GM19452 (cell line): ENCODE results near the gene ZNF780B.
"Not testable (repeated sequence)": the region's sequence is repeated elsewhere in the genome, so short reads cannot be mapped to it uniquely, and the experiment has no call there.

Experiments
- ATAC-seq: cut with Tn5 transposase; IDR thresholded peaks from one replicate; pipeline ENCODE4 v1.9.1; 2021; ENCODE audit not compliant: unreplicated experiment

Gene ZNF780B

DNA sequence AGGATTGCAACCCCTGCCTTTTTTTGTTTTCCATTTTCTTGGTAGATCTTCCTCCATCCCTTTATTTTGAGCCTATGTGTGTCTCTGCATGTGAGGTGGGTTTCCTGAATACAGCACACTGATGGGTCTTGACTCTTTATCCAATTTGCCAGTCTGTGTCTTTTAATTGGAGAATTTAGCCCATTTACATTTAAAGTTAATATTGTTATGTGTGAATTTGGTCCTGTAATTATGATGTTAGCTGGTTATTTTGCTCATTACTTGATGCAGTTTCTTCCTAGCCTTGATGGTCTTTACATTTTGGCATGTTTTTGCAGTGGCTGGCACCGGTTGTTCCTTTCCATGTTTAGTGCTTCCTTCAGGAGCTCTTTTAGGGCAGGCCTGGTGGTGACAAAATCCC lies 14.3 kb downstream of the ZNF780B start:
- not testable (repeated sequence) for ATAC-seq

DNA sequence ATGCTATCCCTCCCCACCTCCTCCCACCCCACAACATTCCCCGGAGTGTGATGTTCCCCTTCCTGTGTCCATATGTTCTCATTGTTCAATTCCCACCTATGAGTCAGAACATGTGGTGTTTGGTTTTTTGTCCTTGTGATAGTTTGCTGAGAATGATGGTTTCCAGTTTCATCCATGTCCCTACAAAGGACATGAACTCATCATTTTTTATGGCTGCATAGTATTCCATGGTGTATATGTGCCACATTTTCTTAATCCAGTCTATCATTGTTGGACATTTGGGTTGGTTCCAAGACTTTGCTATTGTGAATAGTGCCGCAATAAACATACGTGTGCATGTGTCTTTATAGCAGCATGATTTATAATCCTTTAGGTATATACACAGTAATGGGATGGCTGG lies 18.0 kb downstream of the ZNF780B start:
- not testable (repeated sequence) for ATAC-seq

DNA sequence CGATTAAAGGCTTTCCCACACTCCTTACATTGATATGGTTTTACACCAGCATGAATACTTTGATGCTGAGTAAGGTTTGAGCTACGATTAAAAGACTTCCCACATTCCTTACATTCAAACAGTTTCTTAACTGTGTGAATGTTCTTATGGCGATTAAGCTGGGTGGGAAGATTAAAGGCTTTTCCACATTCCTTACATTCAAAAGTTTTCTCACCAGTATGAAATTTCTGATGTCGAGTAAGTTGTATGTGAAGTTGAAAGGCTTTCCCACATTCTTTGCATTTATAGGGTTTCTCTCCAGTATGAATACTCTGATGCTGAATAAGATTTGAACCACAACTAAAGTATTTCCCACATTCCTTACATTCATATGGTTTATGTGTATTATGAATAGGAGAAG lies 20.0 kb downstream of the ZNF780B start:
- ATAC-seq = no peak

DNA sequence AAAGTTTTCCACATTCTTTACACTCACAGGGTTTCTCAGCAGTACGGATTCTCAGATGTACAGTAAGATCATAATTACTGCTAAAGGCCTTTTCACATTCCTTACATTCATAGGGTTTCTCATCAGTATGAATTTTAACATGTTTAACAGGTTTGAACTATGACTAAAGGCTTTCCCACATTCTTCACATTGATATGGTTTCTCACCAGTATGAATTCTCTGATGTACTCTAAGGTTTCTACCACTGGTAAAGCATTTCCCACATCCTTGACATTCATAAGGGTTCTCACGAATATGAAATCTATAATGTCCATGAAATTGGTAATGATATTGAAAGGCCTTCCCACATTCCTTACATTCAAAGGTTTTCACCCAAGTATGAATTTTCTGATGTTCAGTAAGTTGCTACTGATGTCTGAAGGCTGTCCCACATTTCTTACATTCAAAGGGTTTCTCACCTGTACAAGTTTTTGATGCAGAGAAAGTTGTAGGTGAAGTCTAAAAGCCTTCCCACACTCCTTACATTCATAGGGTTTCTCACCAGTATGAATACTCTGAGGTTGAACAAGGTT lies 22.0 kb downstream of the ZNF780B start:
- no peak for ATAC-seq

DNA sequence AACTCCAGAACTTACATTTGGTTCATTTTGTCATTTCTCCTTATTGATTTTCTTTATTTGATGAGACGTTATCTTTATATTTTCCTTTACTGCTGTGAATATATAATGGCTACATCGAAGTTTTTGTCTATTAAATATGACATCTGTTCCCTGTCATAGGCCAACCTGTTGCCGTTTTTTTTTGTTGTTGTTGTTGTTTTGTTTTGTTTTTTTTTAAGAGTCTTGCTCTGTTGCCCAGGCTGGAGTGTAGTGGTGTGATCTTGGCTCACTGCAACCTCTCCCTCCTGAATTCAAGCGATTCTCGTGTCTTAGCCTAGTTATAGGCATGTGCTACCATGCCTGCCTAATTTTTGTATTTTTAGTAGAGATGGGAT lies 29.4 kb downstream of the ZNF780B start:
- no peak for ATAC-seq

DNA sequence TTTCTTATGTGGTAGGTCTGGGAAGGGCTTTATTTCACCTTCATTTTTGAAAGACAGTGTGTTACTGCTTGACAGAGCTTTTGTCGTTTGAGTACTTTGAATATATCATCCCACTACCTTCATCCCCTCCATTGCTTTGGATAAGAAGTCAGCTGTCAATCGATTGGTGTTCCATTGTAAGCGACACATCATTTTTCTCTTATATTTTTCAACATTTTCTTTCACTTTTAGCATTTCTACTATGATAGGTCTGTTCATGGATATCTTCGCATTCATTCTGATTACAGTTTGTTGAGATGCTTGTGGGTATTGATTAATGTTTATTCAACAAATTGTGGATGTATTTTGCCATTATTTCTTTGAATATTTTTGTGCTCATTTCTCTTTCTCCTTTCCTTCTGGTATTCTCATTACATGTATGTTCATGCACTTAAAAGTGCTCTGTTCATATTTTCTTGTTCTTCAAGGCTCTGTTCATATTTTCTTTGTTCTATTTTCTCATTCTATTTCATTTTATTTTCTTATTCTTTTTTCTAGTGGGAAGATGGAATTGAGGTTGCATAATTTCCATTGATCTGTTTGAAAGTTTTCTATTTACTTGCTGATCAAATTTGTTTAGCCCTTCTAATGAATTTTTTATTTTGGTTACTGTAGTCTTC lies 30.0 kb downstream of the ZNF780B start:
- no peak for ATAC-seq

DNA sequence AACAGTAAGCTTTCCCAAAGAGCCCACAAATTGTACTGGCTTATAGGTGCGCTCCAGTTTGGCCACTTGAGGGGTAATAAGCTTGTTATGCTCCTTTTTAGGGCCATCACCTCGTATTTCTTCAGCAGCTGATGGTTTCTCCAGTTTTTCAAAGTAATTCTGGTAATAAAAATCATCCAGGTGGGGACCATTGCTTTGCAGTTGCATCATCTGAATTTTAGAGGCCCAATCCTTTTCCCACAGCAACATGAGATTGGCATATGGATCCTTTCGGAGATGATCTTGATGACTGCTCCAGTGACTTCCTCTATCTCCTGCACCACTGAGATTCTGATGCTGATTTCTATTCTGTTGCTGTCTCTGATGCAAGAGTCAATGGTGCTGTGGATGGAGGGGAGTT lies 32.1 kb downstream of the ZNF780B start:
- no peak for ATAC-seq

DNA sequence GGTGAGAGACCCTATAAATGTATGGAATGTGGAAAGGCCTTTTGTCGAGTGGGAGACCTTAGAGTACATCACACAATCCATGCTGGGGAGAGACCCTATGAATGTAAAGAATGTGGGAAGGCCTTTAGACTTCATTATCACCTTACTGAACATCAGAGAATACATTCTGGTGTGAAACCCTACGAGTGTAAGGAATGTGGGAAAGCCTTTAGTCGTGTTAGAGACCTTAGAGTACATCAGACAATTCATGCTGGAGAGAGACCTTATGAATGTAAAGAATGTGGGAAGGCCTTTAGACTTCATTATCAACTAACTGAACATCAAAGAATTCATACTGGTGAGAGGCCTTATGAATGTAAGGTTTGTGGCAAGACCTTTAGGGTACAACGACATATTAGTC lies 42.0 kb downstream of the ZNF780B start:
- ATAC-seq = no peak

DNA sequence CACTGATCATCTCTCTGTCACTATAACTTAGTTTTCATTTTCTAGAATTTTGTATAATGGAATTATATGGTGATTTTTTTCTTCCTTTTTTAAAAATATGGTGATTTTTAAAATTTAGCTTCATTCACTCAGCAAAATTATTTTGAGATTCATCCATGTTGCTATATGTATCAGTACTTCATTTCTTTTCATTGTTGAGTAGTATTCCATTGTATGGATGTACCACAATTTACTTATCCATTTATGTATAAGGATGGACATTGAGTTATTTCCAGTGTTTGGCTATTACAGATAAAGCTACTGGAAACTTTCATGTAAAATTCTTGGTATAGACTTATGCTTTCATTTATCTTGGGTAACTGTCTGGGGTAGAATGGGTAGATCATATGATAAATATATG lies 46.4 kb downstream of the ZNF780B start:
- ATAC-seq = no peak

DNA sequence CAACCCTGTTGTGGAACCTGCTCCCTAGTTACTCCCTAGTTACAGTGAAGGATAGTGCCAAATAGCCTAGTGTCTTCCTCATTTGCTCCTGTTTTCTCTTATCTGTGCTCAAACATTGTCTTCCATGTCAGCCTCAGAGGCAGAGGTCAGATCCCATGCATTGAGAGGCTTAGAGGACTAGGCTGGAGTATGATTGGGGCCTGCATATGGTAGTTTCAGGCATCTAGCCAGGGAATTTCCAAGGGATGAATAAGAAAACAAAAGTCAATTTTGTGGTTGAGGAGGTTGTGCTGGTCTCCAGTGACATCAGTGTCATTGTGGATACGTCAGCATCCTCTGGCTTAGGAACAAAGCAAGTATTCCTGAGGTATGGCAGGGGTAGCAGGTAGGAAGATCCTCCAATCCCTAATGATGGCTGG lies 49.7 kb downstream of the ZNF780B start:
- no peak for ATAC-seq

DNA sequence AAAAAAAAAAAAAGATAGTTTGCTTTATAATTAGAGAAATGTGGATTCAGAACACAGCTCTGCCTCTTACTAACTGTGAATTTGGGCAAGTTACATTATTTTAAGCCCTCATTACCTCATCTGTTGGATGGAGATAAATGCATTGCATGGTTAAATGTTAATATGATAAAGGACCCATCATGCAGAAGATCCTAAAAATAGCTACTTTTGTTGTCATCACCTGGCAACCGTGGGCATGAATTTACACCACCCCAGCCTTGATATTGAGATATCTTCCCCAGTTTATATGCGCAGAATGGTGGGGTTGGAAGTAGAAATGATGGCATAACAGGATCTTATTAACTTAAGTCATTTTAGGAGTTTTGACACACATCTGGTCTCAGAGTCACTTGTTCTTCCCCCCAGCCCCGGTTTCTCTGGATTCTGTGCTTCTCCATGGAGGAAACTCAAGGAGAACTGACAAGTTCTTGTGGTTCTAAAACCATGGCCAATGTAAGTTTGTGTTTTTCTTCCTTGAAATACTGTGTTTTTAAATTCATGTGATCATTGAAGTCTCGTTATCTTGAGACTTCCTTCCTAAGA lies 50.2 kb downstream of the ZNF780B start:
- ATAC-seq = no peak

DNA sequence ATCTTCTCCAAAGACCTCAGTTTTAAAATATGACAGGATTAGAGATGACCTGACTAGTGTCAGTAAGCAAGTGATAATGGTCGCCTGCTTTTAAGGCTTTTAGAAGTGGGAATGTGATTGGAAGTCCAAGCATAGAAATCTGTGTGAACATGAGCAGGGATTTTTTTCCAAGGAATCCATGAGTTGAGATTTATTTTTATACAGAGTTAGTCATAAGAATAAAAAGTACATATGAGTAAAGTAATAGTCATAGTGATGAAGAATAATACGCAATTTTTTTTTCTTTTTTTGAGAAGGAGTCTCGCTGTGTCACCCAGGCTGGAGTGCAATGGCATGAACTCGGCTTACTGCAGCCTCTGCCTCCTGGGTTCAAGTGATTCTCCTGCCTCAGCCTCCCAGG lies 57.5 kb downstream of the ZNF780B start:
- no peak for ATAC-seq

DNA sequence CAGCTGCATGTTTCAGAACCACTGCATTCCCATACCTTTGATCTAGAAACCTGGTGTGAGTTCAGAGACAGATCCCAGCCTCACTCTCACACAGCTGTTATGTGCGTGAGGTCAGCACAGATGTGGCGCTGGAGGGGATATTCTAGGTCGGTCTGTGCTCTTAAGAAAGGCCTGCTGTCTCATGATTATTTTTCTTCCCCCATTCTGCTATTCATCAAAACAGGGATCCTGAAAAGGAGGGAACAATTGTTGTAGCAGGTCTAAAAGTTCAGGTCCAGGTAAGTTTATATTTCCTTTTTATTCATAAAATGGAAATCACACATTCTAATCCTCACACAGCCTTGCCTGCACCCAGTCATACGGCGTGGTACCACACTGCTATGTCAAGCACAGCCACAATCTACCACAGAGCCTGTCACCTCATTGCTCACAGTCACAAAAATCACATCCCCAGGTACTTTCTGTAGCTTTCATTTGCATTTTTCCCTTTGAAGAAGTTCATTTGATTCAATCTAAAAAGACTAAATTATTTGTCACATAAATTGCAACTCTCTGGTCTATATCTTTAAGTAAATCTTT lies 58.3 kb downstream of the ZNF780B start:
- ATAC-seq = no peak

DNA sequence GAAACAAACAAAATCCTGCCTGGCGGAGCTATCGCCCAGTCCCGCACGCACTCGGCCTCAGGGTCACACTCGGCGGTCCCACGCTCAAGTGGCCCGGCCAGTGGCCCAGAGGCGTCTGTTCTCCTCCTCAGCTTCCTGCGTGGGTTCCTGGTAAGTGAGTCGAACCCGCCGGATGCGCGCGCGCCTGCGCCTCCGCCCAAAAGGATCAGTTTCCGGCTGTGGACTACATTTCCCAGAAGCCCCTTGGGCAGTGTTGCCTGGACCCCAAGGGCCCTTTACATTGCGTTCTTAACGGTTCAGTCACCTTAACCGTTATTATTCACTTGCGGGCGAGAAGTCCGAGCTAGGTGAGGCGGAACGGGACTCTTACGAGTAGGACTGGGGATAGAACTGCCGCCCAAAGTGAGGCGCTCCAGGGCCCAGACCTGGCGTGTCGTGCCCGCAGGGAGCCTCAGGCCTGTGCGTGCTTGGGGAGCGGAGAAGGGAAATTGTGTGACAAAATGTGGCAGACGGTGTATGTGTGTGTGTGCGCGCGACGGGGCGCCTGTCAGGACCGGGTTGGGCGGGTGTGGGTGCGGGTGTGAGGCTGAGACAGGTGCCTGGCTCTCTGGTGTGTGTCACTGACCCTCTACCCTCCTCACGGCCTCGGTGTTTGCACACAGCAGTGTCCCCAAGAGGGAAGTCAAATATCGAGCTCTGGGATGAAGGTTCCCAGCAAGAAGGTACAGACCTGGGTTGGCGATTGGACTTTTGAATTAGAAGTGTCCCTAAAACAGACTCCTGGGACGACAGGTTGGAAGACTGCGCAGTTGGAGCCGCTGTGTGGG lies 59.0 kb downstream of the ZNF780B start, which contains the start of gene ZNF546:
ZNF546 (plus strand) TSS at position 250 of the 827 bp plus-strand sequence. CDS start 1,267 bp downstream, outside the sequence.
- peak; percentile 86 for ATAC-seq

DNA sequence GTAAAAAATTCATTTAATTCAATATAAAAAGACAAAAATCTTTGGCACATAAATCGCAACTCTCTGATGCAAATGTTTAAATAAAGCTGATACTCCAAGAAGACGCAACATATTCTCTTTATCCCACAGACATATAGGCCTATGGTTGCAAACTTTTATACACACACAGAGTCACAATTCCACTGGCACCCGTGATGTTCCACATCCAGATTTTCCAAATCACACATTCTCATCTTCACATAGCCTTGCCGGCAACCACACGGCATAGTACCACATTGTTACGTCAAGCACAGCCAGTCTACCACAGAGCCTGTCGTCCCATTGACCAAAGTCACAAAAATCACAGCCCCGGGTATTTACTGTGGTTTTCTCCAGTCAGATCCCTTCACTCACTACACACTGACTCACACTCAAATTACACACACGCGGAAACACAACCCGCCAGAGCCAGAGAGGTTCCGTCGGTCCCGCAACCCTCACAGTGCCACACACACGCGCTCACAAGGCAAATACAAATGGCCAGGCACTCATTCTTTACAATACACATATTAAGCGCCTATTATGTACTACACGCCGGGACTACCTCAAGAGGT lies 59.7 kb downstream of the ZNF780B start:
- peak; percentile 21 for ATAC-seq

DNA sequence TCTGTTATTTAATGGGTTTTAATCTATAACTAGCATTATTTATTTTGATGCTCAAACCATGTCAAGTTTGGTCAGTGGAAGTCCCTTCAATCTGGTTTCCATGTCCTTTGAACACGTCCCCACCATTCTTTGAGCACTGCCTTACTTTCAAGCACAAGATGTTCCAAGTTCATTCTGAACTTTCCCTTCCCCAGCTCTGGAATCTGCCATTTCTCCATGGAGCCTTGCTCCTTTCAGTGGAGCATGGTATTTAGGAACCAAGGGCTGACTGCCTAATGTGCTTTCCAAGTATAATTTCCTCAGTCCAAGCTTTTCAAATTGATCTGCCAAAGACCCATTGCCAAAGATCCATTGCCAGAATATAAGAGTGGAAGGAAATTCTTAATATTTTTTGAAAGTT lies 60.2 kb downstream of the ZNF780B start:
- ATAC-seq = no peak

DNA sequence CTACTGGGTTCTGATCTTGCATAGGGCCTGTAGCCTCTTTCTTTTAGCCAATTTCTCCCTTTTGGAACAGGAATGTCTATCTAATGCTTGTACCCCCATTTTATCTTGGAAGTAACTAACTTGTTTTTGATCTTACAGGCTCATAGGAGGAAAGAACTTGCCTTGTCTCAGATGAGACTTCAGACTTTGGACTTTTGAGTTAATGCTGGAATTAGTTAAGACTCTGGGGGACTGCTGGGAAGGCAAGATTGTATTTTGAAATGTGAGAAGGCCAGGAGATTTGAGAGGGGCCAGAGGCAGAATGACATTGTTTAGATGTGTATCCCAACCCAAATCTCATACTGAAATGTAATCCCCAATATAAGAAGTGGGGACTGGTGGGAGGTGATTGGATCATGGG lies 61.7 kb downstream of the ZNF780B start:
- no peak for ATAC-seq

DNA sequence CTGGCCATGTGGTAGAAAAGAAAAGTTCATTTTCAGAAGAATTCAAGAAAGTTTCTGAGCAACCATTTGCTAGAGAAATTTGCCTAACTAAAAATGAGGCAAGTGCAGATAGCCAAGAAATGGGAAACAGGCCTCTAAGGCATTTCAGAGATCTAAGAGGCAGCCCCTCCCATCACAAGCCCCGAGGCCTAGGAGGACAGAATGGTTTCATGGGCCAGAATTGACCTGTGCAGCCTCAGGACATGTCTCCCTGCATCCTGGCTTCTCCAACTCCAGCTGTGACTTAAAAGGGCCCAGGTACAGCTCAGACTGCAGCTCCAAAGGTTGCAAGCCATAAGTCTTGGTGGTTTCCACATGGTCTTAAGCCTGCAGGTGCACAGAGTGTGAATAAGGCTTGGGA lies 62.4 kb downstream of the ZNF780B start:
- no peak for ATAC-seq

DNA sequence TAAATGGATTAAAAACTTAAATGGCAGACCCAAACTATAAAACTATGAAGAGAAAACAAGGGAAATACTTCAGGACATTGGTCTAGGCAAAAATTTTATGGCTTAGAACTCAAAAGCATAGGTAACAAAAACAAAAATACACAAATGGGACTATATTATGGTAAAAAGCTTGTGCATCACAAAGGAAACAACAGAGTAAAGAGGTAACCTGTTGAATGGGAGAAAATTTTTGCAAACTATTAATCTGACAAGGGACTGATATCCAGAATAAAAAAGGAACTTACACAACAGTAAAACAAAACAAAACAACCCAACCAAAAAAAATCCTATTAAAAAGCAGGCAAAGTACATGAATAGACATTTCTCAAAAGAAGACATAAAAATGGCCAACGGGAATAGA lies 68.4 kb downstream of the ZNF780B start:
- no peak for ATAC-seq

DNA sequence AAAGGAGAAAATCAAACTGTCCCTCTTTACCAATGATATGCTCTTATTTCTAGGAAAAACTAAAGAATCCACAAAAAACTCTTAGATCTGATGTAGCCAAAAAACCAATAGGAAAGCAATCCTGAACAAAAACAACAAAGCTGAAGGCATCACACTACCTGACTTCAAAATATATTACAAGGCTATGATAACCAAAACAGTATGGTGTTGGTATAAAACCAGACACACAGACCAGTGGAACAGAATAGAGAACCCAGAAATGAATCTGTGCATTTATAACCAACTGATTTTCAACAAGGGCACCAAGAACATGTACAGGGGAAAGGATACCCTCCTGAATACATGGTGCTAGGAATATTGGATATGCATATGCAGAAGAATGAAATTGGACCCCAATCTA lies 68.9 kb downstream of the ZNF780B start:
- ATAC-seq = no peak

DNA sequence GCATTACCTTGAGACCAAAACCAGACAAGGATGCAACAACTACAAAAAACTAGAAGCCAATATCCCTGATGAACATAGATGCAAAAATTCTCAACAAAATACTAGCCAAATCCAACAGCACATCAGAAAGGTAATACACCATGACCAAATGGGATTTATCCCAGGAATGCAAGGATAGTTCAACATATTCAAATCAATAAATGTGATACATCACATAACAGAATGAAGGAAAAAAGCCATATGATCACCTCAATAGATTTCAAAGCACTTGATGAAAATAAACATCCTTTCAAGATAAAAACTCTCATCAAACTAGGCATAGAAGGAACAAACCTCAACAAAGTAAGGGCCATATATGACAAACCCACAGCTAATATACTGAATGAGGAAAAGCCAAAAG lies 69.4 kb downstream of the ZNF780B start:
- no peak for ATAC-seq
